GM12891 (cell line): ENCODE results near the gene PLP2.

Experiments
- POLR2A ChIP-seq: IDR thresholded peaks from 2 replicates; pipeline ENCODE4 v1.6.1; 2011; ENCODE audit warnings: low read depth, low read length, control low read depth
- POLR2AphosphoS5 ChIP-seq: IDR thresholded peaks from 2 replicates; pipeline ENCODE4 v1.6.1; 2011; ENCODE audit warnings: low read depth, low read length, control low read depth
- SPI1 ChIP-seq: IDR thresholded peaks from 2 replicates; pipeline ENCODE4 v1.6.1; 2011; ENCODE audit warnings: low read depth, low read length, control low read depth
- TAF1 ChIP-seq: IDR thresholded peaks from 2 replicates; pipeline ENCODE4 v1.6.1; 2011; ENCODE audit warnings: low read depth, low read length, control low read depth

- TF ChIP-seq POLR2AphosphoS5 (no peak), POLR2A (no peak), TAF1 (no peak), SPI1 (no peak)
These were observed 6.9 kb upstream of the PLP2 start for GRCh38 chrX:49164589-49165360.
